GM12878 (cell line): Measurements from ENCODE around the gene CCDC9B. TPM values are rescaled to one million over a fixed set of nuclear protein-coding genes. Genes with fewer than 3 reads are reported as not detected.

Source experiments
- ATAC-seq: fragments of 200-7000 bp; cut with Tn5 transposase; 3 replicates; pipeline ENCODE4 v1.9.1; 2020; ENCODE audit warnings: mild to moderate bottlenecking, moderate library complexity
- BruUV-seq: library from RNA; stranded (reverse); fragments of 400-500 nt; replicated peaks from 2 replicates; lab custom pipeline; 2021; lab: Mats Ljungman, UMichigan
- CTCF ChIA-PET: fragments of 300-600 bp; sonication (Branson Sonifier 250); formaldehyde crosslinking; extraction: SDS; loops from one replicate; lab custom pipeline; 2021; ENCODE audit warnings: inconsistent platforms; lab: Yijun Ruan, JAX
- POLR2A ChIA-PET: fragments of 350-600 bp; formaldehyde crosslinking; extraction: SDS; loops from one replicate; lab custom pipeline; 2021; ENCODE audit warnings: inconsistent platforms; lab: Charles Lee
- RAD21 ChIA-PET: fragments of 300-600 bp; sonication (Branson Sonifier 250); formaldehyde crosslinking; loops from one replicate; lab custom pipeline; 2023; ENCODE audit warnings: antibody characterized with exemption; ENCODE audit not compliant: unreplicated experiment; lab: Charles Lee
- SMC1A ChIA-PET: fragments of 300-600 bp; sonication (Branson Sonifier 250); formaldehyde crosslinking; loops from one replicate; lab custom pipeline; 2023; ENCODE audit not compliant: unreplicated experiment, uncharacterized antibody; lab: Charles Lee
- DNase-seq: peaks from one replicate; pipeline ENCODE4 v3.0.0-alpha.2; 2011; ENCODE audit warnings: low read depth, low spot score
- FAIRE-seq: peaks from 3 replicates; lab custom pipeline; 2011; peaks lifted over from hg19 to GRCh38; lab: Jason Lieb, UNC
- H2AFZ ChIP-seq: 2 replicates; pipeline ENCODE4 v1.6.0; 2011; ENCODE audit warnings: low read depth, low read length, control low read depth; ENCODE audit not compliant: control insufficient read depth
- H3K27ac ChIP-seq: 2 replicates; pipeline ENCODE4 v1.5.1; 2011; ENCODE audit warnings: control low read depth; ENCODE audit not compliant: control insufficient read depth, insufficient read depth
- H3K27me3 ChIP-seq, 2 experiments: replicated peaks in 1 of 2; 2 replicates each; pipeline versions ENCODE4 v1.6.0 to v1.6.1; 2011; ENCODE audit warnings: low read length in 1 of 2; ENCODE audit not compliant: control insufficient read depth in 2 of 2, insufficient read depth in 2 of 2
- H3K36me3 ChIP-seq, 2 experiments: 2 replicates each; pipeline ENCODE4 v1.5.1; 2011; ENCODE audit warnings: low read length in 1 of 2; ENCODE audit not compliant: control insufficient read depth in 2 of 2, insufficient read depth in 2 of 2
- H3K4me1 ChIP-seq: 2 replicates; pipeline ENCODE4 v1.6.1; 2011; ENCODE audit warnings: mild to moderate bottlenecking, low read length, moderate library complexity, mixed read lengths; ENCODE audit not compliant: control insufficient read depth, insufficient read depth
- H3K4me2 ChIP-seq: 2 replicates; pipeline ENCODE4 v1.6.0; 2011; ENCODE audit warnings: control low read depth; ENCODE audit not compliant: control insufficient read depth, insufficient read depth
- H3K4me3 ChIP-seq: fragments of 200-600 bp; sonication (generic); 2 replicates; pipeline ENCODE4 v1.5.1; 2016
- H3K79me2 ChIP-seq: 2 replicates; pipeline ENCODE4 v1.6.0; 2011; ENCODE audit warnings: low read length; ENCODE audit not compliant: control insufficient read depth, insufficient read depth
- H3K9ac ChIP-seq: 2 replicates; pipeline ENCODE4 v1.8.0; 2011; ENCODE audit warnings: low read length, control low read depth, mixed read lengths; ENCODE audit not compliant: control insufficient read depth, insufficient read depth
- H3K9me3 ChIP-seq: replicated peaks from 3 replicates; pipeline ENCODE4 v1.5.1; 2011; ENCODE audit warnings: mild to moderate bottlenecking, low read length; ENCODE audit not compliant: control insufficient read depth, insufficient read depth
- H4K20me1 ChIP-seq: 2 replicates; pipeline ENCODE4 v1.6.0; 2011; ENCODE audit not compliant: control insufficient read depth, insufficient read depth
- BACH1 ChIP-seq: fragments of 450-650 bp; IDR thresholded peaks from 2 replicates; pipeline ENCODE4 v1.6.1; 2017; ENCODE audit warnings: mild to moderate bottlenecking, borderline replicate concordance
- CEBPB ChIP-seq, 2 experiments: fragments of 150-350 bp in 1 of 2; IDR thresholded peaks; 2 replicates each; pipeline ENCODE4 v1.6.1; 2012 to 2014; ENCODE audit warnings: low read depth in 2 of 2, low read length in 2 of 2, borderline replicate concordance in 1 of 2, inconsistent platforms in 1 of 2
- CREB1 ChIP-seq: IDR thresholded peaks from 2 replicates; pipeline ENCODE4 v1.6.1; 2012; ENCODE audit warnings: low read depth, mild to moderate bottlenecking, inconsistent platforms
- EZH2 ChIP-seq: IDR thresholded peaks from 2 replicates; pipeline ENCODE4 v1.6.1; 2012; ENCODE audit warnings: low read depth, mild to moderate bottlenecking, control low read depth, inconsistent platforms, low read length, borderline replicate concordance; ENCODE audit not compliant: control insufficient read depth
- GABPA ChIP-seq: IDR thresholded peaks from 2 replicates; pipeline ENCODE4 v1.6.1; 2014; ENCODE audit warnings: antibody characterized with exemption, low read depth, mild to moderate bottlenecking, inconsistent platforms
- LARP7 ChIP-seq: fragments of 450-650 bp; IDR thresholded peaks from 2 replicates; pipeline ENCODE4 v1.6.1; 2017; ENCODE audit warnings: mild to moderate bottlenecking
- MYC ChIP-seq: IDR thresholded peaks from 2 replicates; pipeline ENCODE4 v1.6.1; 2011; ENCODE audit warnings: mild to moderate bottlenecking, low read length, moderate library complexity, inconsistent platforms; ENCODE audit not compliant: insufficient read depth, insufficient replicate concordance, insufficient read length, severe bottlenecking
- NFYA ChIP-seq: IDR thresholded peaks from 2 replicates; pipeline ENCODE4 v1.6.1; 2011; ENCODE audit warnings: low read depth, mild to moderate bottlenecking, low read length, improper control_type of control experiment, borderline replicate concordance
- POLR2A ChIP-seq: IDR thresholded peaks from 2 replicates; pipeline ENCODE4 v1.6.1; 2011; ENCODE audit warnings: low read depth, mild to moderate bottlenecking, low read length
- RB1 ChIP-seq: fragments of 450-650 bp; formaldehyde crosslinking; IDR thresholded peaks from 2 replicates; pipeline ENCODE4 v1.6.1; 2017; ENCODE audit warnings: mild to moderate bottlenecking, borderline replicate concordance
- WGBS: methylation state at CpG from one replicate; pipeline ENCODE4 v1.1.6; 2016; ENCODE audit warnings: low lambda C conversion rate; ENCODE audit not compliant: insufficient replicate concordance, insufficient coverage; ENCODE audit errors: missing lambda C conversion rate; 5-methylcytosine and 5-hydroxymethylcytosine counted together
- in situ Hi-C: fragments of 300-500 bp; cut with MboI; formaldehyde crosslinking; loops from 9 replicates; pipeline ENCODE4 v1.14.3; 2018; ENCODE audit warnings: mixed read lengths
- intact Hi-C: fragments of 100-400 bp; cut with micrococcal nuclease; formaldehyde crosslinking; loops from one replicate; pipeline ENCODE4 v1.14.2; 2022; ENCODE audit not compliant: unreplicated experiment
- polyA plus RNA-seq, 11 experiments: library from polyadenylated mRNA; depleted of rRNA in 4 of 11; unstranded in 6 of 11; stranded (reverse) in 5 of 11; fragments of >200 nt; fragmentation: Nextera tagmentation in 4 of 11; fragmentation: Illumina TruSeq in 1 of 11; extraction: Ambion mirVana in 4 of 11; extraction: Trizol in 1 of 11; gene quantifications; 1 replicate in 1 of 11; 2 replicates in 10 of 11; pipeline versions ENCODE4 v1.2.1 to v1.2.3, GENCODE V29; 2011 to 2016; ENCODE audit warnings: inconsistent platforms in 2 of 11, missing spikeins in 2 of 11, low read depth in 1 of 11
- total RNA-seq, 4 experiments: library from RNA; depleted of rRNA in 3 of 4; stranded (reverse); fragments of >200 nt in 3 of 4; fragmentation: Illumina TruSeq in 1 of 4; extraction: Trizol in 1 of 4; gene quantifications; 2 replicates each; pipeline versions ENCODE4 v1.2.1 to v1.2.3, GENCODE V29; 2013 to 2021
- TF ChIP-seq, protein P1 (sequence below): fragments of 150-350 bp; IDR thresholded peaks from 2 replicates; pipeline ENCODE4 v1.6.1; 2016; ENCODE audit warnings: low read depth, low read length
- TF ChIP-seq, protein P2 (sequence below): IDR thresholded peaks from 2 replicates; pipeline ENCODE4 v1.6.1; 2011; ENCODE audit warnings: mild to moderate bottlenecking, low read depth, low read length, moderate library complexity; ENCODE audit not compliant: insufficient replicate concordance
- TF ChIP-seq, protein P3 (sequence below): IDR thresholded peaks from 2 replicates; pipeline ENCODE4 v1.6.1; 2011; ENCODE audit warnings: low read depth, mild to moderate bottlenecking, low read length, moderate library complexity, borderline replicate concordance; ENCODE audit errors: extremely low read depth
- TF ChIP-seq, protein P4 (sequence below): fragments of 450-650 bp; IDR thresholded peaks from 2 replicates; pipeline ENCODE4 v1.6.1; 2017; ENCODE audit warnings: low read depth, mild to moderate bottlenecking, moderate library complexity
- TF ChIP-seq, protein P5 (sequence below), 3 experiments: IDR thresholded peaks in 2 of 3; conservative IDR thresholded peaks in 1 of 3; 2 replicates each; pipeline ENCODE4 v1.5.1; 2011; ENCODE audit warnings: low read depth in 3 of 3, low read length in 3 of 3, mild to moderate bottlenecking in 3 of 3, control low read depth in 2 of 3, moderate library complexity in 2 of 3, inconsistent platforms in 1 of 3, mixed read lengths in 1 of 3; ENCODE audit not compliant: control insufficient read depth in 2 of 3, insufficient read depth in 1 of 3; ENCODE audit errors: extremely low read depth in 1 of 3

CCDC9B gene
- total and polyA plus RNA-seq, 10 of the 15 experiments (the other 5 are each of a cell fraction or from before 2014, with no cell fraction given): 0.01 to 0.08 (median 0.03) TPM; not detected in 6

DNA sequence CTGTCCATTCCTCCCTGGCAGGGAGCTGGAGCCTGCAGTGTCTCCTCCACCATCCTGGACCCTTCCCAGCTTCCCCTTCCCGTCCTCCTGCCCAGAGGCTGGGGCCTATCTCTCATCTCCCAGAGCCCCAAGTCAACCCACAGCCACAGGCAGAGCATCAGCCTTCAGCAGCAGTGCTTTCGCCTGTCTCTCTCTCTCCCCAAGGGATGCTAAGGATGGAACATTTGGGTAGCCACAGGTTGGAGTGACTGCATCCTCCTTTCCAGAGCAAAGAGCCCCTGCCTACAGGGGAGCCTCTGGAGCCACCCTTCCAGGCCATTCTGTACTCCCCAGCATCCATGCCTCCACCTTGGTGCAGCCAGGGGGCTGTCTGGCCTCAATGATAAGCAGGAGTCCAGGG lies 37.2 kb downstream of the CCDC9B start:
- WGBS: 31% methylated on average over 2 of the region's 2 CpGs
- no peaks in the 10 kb centered on the region; the same call in 2 of the 3 replicates for H3K9me3 ChIP-seq
- H3K27ac ChIP-seq: no peak overlapping the region
- no peak overlapping the region for H3K4me2 ChIP-seq
- no peak overlapping the region for H3K4me3 ChIP-seq
- ATAC-seq: no peak
- BruUV-seq: no TSS peak
- no peak overlapping the region for H3K9ac ChIP-seq
- SMC1A ChIA-PET: interaction anchor here (1.0 kb wide), 1 partner anchor 10 kb away, joined by 3 read pairs; no protein-coding TSS in a partner anchor
- peaks cover 3% of the 10 kb centered on the region; the same call in 1 of the 2 replicates for H3K4me1 ChIP-seq
- H3K27me3 ChIP-seq: no peaks in the 10 kb centered on the region
- H4K20me1 ChIP-seq: no peaks in the 10 kb centered on the region
- no peak for FAIRE-seq
- H3K36me3 ChIP-seq: no peaks in the 10 kb centered on the region
- RAD21 ChIA-PET: interaction anchor here (0.6 kb wide), 1 partner anchor 35 kb away, joined by 3 read pairs; no protein-coding TSS in a partner anchor
- in situ Hi-C loops (no loop called here), intact Hi-C loops (no loop called here)
- H3K79me2 ChIP-seq: no peaks in the 10 kb centered on the region
- POLR2A ChIA-PET: no interaction called here
- no peak overlapping the region for H2AFZ ChIP-seq
- CTCF ChIA-PET: interaction anchor here (1.5 to 2.5 kb wide), 2 partner anchors 34 to 35 kb away, joined by 4 to 6 read pairs; no protein-coding TSS in a partner anchor
- DNase-seq: no peak
- TF ChIP-seq, protein P1, sequence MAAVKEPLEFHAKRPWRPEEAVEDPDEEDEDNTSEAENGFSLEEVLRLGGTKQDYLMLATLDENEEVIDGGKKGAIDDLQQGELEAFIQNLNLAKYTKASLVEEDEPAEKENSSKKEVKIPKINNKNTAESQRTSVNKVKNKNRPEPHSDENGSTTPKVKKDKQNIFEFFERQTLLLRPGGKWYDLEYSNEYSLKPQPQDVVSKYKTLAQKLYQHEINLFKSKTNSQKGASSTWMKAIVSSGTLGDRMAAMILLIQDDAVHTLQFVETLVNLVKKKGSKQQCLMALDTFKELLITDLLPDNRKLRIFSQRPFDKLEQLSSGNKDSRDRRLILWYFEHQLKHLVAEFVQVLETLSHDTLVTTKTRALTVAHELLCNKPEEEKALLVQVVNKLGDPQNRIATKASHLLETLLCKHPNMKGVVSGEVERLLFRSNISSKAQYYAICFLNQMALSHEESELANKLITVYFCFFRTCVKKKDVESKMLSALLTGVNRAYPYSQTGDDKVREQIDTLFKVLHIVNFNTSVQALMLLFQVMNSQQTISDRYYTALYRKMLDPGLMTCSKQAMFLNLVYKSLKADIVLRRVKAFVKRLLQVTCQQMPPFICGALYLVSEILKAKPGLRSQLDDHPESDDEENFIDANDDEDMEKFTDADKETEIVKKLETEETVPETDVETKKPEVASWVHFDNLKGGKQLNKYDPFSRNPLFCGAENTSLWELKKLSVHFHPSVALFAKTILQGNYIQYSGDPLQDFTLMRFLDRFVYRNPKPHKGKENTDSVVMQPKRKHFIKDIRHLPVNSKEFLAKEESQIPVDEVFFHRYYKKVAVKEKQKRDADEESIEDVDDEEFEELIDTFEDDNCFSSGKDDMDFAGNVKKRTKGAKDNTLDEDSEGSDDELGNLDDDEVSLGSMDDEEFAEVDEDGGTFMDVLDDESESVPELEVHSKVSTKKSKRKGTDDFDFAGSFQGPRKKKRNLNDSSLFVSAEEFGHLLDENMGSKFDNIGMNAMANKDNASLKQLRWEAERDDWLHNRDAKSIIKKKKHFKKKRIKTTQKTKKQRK: no peak
- TF ChIP-seq EZH2 (no peak), CEBPB (IDR thresholded peaks at IDR 0.05; ENCODE audit: borderline replicate concordance in 1 of 2, low read depth in 2 of 2, low read length in 2 of 2) (no peak), POLR2A (no peak), BACH1 (no peak), RB1 (no peak), LARP7 (no peak), MYC (no peak), GABPA (no peak), NFYA (no peak), CREB1 (no peak)
- TF ChIP-seq, protein P2, sequence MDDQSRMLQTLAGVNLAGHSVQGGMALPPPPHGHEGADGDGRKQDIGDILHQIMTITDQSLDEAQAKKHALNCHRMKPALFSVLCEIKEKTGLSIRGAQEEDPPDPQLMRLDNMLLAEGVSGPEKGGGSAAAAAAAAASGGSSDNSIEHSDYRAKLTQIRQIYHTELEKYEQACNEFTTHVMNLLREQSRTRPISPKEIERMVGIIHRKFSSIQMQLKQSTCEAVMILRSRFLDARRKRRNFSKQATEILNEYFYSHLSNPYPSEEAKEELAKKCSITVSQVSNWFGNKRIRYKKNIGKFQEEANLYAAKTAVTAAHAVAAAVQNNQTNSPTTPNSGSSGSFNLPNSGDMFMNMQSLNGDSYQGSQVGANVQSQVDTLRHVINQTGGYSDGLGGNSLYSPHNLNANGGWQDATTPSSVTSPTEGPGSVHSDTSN: no peak
- TF ChIP-seq, protein P3, sequence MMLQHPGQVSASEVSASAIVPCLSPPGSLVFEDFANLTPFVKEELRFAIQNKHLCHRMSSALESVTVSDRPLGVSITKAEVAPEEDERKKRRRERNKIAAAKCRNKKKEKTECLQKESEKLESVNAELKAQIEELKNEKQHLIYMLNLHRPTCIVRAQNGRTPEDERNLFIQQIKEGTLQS: no peak
- TF ChIP-seq, protein P4, sequence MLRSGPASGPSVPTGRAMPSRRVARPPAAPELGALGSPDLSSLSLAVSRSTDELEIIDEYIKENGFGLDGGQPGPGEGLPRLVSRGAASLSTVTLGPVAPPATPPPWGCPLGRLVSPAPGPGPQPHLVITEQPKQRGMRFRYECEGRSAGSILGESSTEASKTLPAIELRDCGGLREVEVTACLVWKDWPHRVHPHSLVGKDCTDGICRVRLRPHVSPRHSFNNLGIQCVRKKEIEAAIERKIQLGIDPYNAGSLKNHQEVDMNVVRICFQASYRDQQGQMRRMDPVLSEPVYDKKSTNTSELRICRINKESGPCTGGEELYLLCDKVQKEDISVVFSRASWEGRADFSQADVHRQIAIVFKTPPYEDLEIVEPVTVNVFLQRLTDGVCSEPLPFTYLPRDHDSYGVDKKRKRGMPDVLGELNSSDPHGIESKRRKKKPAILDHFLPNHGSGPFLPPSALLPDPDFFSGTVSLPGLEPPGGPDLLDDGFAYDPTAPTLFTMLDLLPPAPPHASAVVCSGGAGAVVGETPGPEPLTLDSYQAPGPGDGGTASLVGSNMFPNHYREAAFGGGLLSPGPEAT: no peak
- TF ChIP-seq, protein P5, sequence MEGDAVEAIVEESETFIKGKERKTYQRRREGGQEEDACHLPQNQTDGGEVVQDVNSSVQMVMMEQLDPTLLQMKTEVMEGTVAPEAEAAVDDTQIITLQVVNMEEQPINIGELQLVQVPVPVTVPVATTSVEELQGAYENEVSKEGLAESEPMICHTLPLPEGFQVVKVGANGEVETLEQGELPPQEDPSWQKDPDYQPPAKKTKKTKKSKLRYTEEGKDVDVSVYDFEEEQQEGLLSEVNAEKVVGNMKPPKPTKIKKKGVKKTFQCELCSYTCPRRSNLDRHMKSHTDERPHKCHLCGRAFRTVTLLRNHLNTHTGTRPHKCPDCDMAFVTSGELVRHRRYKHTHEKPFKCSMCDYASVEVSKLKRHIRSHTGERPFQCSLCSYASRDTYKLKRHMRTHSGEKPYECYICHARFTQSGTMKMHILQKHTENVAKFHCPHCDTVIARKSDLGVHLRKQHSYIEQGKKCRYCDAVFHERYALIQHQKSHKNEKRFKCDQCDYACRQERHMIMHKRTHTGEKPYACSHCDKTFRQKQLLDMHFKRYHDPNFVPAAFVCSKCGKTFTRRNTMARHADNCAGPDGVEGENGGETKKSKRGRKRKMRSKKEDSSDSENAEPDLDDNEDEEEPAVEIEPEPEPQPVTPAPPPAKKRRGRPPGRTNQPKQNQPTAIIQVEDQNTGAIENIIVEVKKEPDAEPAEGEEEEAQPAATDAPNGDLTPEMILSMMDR (IDR thresholded peaks at IDR 0.05 in 2 of 3, conservative IDR thresholded peaks at IDR 0.05 in 1 of 3; ENCODE audit: control insufficient read depth in 2 of 3, extremely low read depth in 1 of 3, insufficient read depth in 1 of 3, low read depth in 3 of 3, low read length in 3 of 3): no peak
